Body of pancreas (tissue), 4 donors: ENCODE measurements around the gene CD48.

Experiments used
- CTCF ChIP-seq, 7 experiments: fragments of 450-650 bp in 4 of 7; fragments of 200-600 bp in 3 of 7; sonication (generic) in 3 of 7; IDR thresholded peaks; one replicate each; pipeline ENCODE4 v1.5.1; 2016 to 2019; ENCODE audit warnings: antibody characterized with exemption in 7 of 7
- POLR2A ChIP-seq, 3 donors: fragments of 450-650 bp; IDR thresholded peaks; one replicate each; pipeline ENCODE4 v1.6.1; 2016; ENCODE audit warnings: antibody characterized with exemption in 3 of 3, mild to moderate bottlenecking in 2 of 3

GRCh38 chr1:160664573-160665051, 47.0 kb downstream of the CD48 start:
- no peak for TF ChIP-seq CTCF (IDR thresholded peaks at IDR 0.05)
- TF ChIP-seq POLR2A (IDR thresholded peaks at IDR 0.05): no peak
